ENCODE measurements around the gene ARL16.

Gene ARL16

DNA sequence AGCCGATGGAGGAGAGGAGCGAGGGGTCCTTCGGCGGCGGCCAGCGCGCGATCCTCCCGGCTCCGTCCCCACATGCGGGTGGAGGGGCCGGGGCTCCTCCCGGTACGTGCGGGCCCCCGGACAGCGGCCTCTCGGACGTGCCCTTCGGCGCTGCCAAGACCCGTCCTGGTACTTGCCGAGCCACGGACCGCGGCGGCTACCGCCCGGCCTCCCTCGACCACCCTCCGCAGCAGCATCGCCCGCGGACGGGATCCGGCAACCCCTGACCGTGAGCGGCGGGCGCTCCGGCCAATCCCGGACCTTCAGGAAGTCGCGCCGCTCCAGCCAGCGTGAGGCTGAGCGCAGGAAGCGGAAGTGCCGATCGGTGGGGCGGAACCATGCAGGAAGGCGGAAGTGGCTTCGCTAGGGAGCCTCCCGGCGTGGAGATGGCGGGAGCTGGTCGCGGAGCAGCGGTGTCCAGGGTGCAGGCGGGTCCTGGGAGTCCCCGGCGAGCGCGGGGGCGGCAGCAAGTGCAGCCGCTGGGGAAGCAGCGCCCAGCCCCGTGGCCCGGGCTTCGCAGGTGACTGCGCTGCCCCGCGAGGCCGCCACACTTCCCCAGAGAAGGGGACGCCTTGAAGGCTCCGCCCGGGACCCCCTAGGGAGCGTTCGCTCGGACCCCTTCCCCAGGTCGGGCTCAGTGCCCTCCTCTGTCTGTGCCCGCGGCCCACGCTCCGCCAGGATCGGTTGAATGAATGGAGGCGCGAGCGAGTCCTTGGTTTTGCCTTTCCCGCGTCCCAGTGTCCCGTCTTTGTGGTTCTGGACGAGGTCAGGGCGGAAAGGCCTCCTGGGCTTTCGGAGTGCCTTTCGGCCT is 17.0 kb downstream of the ARL16 start, which contains the start of the genes CCDC137 and OXLD1:
CCDC137 (plus strand) TSS at position 396 of the 850 bp plus-strand sequence; CDS start at position 426, 30 bp downstream.
OXLD1 (minus strand) TSS at position 264 of the 850 bp plus-strand sequence; CDS start at position 236, 28 bp downstream.
- peak; percentile 97 for DNase-seq

DNA sequence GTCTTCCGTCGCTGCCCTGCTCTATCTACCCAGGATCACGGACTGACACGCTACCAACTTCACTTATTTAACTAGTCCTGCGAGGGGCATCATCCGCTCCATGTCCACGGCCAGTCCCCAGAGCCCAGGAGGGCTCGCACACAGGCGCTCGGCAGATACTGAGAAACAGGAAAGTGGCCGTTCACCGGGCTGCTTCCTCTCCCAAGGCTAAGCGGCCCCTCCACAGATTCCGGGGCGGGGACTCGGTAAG is 17.6 kb downstream of the ARL16 start:
- DNase-seq: no peak

DNA sequence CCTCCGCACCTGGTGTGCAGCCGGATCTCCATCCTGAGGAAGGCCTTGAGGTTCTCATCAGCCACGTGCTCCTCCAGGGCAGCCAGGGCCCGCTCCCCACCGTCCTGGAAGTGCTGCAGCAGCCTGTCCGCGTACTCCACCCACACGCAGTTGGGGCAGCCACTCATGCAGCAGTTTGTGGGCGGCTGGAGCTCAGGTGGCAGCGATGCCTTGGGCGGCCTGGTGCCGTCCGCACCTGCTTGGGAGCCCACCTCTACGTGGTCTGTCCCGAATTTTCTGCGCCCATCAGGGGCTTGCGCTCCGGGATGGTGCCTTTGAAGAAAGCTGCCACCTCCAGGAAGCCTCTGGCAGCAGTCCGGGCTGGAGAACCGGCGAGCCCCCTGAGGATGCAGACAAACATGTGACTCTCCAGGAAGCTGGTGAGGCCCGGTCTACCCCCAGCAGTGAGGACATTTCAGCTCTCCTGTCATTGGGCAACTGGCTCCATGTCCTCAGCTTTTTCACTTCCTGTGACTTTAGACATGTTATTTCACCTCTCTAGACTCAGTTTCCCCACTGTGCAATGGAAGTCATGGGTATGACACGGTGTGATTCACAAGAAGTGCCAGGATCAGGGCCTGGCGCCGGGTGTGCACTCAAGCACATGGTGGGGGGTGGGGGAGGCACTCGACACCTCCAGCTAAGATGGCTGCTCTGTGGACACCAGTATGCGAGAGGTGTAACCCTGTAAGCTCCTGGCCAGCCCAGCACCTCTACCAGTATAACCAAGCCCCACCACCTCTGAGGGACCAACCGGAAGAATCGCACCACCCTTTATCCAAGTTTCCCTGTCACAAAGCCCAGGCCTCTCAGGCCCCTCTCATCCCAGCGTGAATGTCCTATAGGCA is 18.1 kb downstream of the ARL16 start:
- peak; percentile 83 for DNase-seq

DNA sequence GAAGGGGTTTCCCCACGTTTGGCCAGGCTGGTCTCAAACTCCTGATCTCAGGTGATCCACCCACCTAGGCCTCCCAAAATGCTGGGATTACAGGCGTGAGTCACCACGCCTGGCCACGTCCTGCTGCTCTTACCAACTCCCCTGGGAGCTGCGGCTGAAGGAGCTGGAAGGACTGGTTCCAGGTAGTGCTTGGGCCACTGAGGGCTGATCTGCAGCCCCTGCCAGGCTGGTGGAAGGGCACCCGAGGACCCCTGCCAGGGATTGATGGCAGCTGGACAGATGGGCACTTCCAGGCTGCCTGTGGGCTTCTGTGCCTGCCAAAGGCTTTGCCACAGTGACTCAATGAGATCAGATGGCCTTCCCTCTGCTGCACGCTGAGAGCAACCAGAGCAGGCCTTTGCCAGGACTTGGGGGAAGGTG is 19.5 kb downstream of the ARL16 start:
- DNase-seq: no peak

DNA sequence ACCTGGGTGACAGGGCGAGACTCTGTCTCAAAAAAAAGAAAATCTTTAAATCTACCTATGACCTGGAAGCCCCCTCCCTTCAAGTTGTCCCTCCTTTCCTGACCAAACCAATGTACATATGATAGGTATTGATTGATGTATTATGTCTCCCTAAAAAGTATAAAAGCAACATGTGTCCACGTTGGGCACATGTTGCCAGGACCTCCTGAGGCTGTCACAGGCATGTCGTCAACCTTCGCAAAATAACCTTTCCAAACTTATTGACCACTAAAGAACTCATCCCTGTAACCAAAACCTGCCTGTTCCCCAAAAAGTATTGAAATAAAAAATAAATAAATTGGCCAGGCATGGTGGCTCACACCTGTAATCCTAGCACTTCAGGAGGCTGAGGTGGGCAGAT is 21.6 kb downstream of the ARL16 start:
- no peak for DNase-seq

DNA sequence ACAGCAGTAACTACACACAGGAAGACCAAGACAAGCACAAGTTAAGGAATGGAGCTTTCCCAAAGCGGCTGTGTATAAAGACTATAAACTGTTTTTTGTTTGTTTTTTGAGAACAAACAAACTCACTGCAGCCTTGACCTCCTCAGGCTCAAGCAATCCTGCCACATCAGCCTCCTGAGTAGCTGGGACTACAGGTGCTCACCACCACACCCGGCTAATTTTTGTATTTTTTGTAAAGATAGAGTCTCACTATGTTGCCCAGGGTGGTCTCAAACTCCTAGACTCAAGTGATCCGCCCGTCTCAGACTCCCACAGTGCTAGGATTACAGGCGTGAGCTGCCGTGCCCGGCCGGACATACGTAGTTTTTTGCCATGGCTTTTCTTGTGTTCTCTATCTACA is 23.2 kb downstream of the ARL16 start:
- no peak for DNase-seq

DNA sequence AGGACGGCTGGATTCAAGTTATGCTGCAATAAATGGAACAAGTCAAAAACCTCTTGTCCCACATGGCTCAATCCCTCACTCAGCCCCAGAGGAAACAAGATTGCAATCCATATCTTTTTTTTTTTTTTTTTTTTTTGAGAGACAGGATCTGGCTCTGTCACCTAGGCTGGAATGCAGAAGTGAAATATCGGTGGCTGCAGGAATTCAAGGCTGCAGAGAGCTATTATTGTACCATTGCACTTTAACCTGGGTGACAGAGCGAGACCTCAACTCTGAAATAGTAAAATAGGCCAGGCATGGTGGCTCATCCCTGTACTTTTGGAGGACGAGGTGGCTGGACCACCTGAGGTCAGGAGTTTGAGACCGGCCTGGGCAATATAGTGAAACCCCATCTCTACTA is 24.6 kb downstream of the ARL16 start:
- no peak for DNase-seq

DNA sequence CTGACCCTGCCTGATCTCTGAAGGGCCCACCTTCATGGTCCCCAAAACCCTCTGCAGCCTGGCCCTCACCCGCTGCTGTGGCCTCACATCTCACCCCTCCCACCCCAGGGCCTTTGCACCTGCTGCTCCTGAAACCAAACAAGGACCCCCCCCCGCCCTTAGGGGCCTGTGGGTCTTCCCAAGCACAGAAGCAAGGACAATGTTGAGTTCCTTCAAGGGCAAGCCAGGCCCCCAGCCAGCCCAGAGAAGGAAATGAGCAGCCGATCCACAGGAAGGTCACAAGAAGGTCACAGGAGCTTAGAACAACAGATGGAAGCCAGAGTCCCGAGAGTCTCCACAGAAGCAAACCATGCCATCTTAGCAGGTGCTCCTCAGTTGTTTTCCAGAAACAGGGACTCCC is 26.8 kb downstream of the ARL16 start:
- DNase-seq: no peak

DNA sequence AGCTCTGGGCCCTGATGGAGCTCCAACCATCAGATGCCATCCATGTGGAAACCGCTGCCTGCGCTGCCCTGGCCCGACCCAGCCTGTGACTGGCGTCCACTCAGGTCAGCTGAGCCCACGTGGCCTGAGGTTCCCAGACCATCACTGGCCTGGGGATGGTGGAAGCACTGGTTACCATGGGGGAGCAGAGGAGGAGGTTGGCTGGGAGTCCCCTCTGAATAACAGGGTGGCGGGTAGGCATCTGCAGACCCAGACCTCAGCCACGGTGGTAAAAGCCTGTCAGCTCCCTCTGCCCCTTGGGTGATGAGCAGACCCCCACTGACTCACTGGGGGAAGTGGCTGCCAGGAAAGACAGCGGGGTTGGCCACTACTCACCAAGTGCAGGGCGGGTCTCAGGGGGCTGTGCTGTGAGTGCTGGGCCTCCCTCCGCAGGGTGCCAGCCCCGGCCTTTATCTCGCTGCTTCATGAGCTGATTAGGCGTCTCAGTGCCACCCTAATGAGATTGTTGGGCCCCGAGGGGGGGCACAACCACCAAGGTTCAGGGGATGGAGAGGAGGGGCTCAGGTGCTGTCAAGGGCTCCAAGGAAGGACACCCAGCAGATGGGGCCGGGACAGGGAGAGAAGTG is 27.4 kb downstream of the ARL16 start, which contains the start of gene PDE6G:
PDE6G (minus strand) TSS at position 425 of the 626 bp plus-strand sequence. CDS start 3,237 bp downstream, outside the sequence.
- DNase-seq: no peak

DNA sequence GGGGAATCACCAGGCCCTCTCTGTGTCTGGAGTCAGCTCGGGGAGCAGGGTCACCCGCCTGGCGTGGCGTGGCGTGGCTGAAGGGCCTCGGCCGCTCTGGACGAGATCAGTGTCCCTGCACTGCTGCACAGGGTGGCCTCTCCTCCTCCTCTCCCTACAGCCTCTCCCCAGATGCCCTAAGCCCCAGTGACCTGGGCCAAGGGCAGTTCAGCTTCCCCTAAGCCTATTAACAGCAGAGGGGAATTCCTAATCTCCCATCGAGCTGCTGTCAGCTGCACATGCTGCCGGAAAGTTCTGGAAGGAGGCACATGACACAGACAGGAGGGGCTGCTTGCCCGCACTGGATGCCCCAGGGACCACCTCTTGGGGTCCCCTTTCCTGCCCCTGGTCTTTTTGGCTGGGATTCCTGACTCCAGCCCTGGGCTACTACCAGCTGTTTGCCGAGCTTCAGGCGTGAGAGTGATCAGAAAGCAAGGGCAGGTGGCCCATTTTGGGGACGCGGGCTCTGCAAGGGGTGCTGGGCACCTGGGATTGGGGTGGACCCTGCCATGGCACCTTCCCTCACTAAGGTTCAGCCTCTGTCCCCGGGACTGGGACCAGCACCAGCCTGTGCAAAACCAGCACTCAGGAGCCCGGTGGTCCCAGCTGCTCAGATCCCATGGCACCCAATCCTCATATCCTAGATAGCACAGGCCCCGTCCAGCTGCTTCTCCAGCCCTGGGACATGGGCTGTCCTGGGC is 28.0 kb downstream of the ARL16 start:
- no peak for DNase-seq

DNA sequence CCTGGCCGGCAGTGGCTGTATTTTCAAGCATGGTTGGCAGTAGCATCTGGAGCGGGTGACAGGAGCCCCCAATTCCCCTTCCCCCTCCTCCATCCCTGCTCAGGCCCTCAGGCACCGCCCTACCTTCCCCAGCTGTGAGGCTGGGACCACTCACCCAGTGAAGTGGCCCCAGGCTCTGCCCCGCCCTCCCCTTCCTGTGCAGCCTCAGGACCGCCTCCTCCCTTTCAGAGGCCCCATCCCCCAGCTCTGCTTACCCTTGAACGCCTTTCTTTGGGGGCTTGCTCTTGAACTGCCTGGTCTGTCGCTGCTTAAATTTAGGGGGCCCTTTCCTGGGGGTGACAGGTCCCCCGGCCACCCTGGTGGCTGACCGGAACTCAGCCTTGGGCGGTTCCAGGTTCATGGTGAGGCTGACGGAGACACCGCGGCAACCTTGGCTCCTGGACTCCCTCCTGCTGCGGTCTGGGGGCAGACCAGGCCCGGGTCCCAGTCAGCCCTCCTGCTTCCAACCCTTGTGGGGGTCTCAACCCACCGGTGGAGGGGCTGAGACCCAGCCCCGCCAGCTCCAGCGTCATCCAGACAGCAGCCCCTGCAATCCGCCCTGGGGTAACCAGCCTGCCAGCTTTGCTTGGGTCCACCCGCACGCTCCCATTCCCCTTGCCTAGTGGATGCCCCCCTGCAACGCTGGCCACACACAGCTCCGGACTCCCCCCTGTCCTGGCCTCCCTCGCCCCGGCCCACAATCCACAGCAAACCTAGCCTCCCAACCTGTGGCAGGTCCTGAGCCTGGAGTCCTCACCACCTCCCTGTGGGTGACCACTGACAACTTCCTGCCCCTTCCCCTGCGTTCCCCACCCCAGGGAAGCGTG is 30.5 kb downstream of the ARL16 start:
- DNase-seq: no peak

DNA sequence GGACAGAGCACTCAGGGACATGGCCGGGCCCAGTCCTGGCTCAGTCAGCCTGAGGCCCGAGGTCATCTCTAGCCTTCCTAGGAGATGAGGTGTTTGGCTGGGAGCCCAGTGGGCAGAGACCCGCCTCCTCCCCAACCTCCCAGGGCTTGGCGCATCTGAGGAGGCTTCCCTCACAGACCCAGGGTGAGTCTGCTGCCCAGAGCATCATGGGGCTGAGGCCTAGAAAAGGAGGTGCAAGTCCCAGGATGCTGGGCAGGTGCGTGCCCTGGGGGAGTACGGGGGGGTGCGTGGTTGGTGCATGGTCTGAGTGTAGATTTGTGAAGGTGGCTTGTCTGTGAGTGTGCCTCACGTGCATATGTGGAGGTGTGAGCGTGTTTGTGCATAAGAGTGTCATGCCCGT is 31.9 kb downstream of the ARL16 start:
- DNase-seq: no peak

DNA sequence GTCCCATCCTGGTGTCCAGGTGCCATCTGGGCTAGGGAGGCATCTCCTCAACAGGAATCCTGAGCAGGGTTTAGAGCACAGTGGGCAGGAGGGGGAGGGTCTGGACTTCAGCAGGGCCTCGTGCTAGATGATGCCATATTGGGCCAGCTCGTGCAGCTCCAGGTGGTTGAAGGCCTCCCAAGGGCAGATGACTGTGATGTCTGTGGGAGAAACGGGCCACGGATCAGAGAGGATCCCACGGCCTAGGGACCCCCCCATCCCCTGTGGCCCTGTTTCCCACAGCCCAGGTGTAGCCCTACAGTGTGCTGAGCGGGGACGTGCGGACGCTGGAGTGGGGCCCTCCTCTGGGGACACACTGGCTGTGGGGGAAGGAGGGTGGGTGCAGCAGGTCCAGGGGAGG is 32.6 kb downstream of the ARL16 start:
- DNase-seq: no peak

DNA sequence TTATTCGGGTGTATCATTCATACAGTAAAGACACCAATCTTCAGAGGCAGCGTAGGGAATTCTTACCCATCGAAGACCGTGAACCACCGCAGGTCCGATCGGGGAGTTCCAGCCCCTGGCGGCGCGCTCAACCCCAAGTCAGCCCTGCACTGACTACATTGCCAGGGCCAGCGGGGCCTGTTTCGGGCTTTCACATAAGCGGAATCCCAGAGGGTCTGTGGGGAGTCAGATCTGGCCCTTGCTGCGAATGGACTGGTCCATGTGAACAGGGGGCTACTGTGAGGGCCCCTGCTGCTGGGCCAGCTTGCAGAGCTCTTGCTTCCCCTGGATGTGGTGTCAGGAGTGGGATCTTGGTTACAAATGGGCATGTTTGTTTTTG is 34.9 kb downstream of the ARL16 start:
- DNase-seq: no peak

DNA sequence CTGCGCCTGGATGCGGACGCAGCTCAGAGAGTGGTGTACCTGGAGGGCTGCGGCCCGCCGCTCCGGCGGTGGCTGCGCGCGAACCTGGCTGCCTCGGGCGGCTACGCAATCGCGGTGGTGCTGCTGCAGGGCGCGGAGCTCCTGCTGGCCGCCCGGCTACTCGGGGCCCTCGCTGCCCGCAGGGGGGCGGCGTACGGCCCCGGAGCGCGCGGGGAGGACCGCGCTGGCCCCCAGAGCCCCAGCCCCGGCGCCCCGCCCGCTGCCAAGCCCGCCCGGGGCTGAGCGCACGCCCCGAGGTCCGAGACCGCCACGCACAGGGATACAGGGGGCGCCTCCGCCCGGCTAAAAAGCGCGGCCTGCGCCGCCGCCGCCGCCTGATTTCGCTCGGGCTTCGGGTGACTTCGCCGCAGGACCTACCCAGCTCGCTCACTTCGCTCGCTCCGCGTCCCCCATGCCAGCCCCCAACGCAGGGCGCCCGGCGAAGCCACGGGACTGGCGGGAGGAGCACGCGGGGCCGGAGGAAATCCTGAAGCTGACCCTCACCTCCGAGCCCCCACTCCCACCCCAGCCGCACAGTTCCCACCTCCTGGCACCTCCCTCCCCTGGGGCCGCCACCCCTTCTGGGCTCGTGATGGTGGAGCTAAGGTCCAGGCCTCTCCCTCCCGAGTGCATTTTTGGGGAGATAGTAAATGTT is 35.4 kb downstream of the ARL16 start:
- no peak for DNase-seq

DNA sequence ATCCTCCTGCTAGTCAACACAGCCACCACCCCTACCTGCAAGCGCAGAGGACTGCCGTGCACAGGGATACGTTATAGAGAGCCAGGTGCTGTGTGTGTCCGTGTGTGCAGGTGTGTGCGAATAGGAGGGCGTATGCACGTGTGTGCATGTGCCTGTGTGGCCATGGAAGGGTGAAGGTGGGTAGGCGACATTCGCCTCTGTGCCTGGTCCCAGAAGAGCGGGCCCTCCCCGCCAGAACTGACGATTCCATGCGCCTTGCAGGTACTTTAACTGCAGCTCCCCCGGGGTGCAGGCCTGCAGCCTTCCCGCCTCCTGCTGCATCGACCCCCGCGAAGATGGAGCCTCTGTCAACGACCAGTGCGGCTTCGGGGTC is 36.0 kb downstream of the ARL16 start:
- no peak for DNase-seq

DNA sequence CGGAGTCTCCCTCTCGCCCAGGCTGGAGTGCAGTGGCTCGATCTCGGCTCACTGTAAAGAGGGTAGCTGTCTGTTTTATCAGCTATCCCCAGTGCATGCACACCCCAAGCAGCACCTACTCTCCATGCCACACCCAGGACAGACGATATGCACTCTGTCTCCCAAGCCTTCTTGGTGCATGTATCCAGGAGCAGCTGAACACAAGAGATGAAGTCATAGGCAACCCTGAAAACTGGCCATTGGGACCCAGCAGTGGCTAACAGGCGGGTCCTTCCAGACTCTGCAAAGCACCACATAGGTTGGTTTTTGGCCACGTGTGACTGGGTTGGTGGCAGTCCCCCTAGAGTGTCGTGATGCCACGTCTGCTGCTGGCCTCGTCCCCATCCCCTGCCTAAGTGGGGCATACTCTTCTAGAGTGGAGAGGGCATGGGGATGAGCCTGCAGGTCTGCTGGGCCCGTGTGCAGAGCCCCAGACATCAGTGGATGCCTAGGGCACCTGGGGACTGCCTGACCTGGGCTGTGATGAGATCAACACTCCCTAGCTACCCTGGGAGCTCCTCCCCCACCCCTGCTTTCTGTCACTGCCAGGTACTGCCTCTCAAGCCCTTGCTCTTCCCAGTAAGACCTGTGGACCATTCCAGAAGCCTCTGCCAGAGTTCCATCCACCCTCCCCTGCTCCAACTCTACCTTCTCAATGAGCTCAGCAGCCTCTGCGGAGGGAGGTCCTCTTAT is 36.6 kb downstream of the ARL16 start:
- DNase-seq: no peak

DNA sequence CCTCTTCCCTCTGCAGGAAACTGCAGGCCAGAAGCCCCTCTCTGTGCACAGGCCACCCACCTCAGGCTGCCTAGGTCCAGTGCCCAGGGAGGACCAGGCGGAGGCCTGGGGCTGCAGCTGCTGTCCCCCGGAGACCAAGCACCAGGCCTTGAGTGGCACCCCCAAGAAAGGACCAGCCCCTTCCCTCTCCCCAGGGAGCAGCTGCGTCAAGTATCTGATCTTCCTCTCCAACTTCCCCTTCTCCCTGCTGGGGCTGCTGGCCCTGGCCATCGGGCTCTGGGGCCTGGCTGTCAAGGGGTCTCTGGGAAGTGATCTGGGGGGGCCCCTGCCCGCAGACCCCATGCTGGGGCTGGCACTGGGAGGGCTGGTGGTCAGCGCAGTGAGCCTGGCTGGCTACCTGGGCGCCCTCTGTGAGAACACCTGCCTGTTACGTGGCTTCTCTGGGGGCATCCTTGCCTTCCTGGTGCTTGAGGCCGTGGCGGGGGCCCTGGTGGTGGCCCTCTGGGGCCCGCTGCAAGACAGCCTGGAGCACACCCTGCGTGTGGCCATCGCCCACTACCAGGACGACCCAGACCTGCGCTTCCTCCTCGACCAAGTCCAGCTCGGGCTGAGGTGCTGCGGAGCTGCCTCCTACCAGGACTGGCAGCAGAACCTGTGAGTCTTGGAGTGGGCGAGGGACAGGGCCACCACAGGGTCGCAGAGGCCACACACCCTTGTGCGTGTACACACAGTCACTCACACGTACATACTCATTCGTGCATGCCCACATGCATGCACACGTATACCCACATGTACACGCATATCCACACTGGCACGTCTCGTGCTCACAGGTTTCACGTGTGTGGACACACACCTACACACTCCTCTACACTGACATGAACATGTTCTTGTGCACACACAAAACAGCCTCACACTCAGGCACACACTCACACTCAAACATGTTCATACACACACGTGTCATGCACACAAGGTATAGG is 38.3 kb downstream of the ARL16 start:
- DNase-seq: no peak

DNA sequence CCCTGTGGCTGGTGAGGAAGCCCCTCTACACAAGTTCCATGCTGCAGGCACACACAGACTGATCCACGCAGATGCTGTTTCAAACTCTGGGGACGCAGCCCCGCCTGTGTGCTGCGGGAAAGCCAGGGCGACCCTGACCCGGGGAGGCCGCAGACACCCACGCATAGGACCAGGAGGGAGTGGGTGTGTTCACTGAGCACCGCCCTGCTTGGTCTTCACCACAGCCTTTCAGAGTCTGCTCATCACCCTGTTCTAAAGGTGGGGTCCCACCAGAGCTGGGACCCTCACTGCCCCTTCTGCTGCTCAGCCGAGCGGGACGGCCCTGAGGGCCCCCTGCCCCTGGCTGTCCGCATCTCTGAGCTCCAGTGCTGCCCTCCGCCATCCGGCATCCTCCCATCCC is 39.1 kb downstream of the ARL16 start:
- no peak for DNase-seq

Data from activated effector memory CD4-positive, alpha-beta T cell treated with anti-CD3 and anti-CD28 coated beads, Interleukin-2, amount 50 U/mL, for 16 hours (primary cell).